ENCODE measurements around the gene BPIFB2. TPM values are rescaled to one million over a fixed set of nuclear protein-coding genes. Genes with fewer than 3 reads are reported as not detected.

Gene BPIFB2
- total RNA-seq, 1 experiment from 2014 or later, result not detected

DNA sequence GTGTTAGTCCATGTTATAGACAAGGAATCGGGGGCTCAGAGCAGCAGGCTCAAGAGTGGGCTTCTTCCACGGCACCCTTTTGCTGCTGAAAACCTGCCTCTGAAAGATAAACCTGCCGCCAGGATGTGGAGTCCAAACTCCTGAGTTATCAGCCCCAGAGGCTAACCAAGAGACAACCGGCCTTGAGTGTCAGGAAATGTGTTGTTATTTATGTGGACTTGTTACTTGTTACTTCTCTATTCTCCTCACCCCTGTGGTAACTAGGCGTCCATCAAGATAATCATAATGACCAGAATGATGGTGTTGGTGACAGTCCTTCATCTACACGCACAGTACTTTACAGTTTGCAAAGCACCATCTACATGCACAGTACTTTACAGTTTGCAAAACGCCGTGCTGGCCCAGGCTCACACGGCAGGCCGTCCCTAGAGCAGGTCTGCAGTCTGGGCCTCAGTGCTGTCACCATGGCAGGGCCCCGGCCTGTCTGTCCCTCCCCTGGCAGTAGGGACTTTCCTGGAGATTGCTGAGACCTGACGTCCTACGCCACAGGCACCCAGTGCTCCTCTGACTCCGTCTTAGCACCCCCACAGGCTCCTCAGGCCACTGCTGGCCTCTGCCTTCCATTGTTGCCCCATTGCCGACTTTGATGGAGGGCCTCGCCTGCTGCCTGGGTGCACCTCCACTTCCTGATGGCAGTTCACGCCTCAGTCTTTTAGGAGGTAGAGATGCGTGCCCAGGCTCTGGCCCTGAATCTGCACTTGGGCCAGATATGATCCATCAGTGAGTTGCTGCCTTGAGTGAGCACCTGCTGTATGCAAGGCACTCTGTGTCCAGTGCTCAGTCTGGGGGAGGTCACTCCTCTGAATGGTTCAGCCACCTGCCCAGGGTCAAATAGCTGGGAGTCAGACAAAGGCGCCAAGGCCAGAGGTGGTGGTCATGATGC, 62.9 kb downstream of the BPIFB2 start:
- no peak for DNase-seq (ENCODE audit: low spot score)

DNA sequence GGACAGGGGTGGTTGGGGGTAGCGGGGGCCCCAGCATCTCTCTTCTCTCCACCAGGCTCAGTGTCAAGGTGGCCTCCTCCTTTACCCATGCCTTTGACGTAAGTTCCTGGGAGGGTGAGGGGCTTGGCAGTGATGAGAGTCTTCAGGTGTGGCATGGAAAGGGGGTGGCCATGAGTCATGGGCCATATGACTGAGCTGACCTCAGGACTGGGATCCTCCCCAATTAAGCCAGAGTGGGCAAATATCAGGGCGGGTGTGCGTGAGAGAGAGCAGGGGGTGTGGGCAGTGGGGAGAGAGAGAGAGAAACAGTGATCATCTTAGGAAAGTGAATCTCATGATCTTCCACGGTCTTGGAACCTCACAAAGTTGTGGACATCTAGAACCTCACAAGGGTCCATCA, 63.7 kb downstream of the BPIFB2 start:
- DNase-seq (ENCODE audit: low spot score), result no peak

DNA sequence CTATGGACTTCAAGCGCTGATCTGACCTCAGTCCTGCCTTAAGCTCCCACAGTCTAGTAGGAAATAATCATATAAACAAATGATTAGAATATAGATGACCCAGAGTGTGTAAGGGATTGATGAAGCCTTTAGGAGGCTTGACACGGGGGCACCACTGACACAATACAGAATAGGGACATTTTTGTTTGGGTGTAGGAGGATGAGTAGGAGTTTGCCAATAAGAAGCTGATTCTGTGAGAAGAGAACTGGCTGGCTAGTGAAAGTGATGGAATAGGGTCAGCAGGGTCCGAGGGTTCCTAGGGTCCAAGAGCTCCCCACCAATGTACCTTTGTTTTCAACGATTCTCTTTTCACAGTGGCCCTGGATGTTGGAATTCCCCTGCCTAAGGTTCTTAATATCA, 64.9 kb downstream of the BPIFB2 start:
- no peak for DNase-seq (ENCODE audit: low spot score)

DNA sequence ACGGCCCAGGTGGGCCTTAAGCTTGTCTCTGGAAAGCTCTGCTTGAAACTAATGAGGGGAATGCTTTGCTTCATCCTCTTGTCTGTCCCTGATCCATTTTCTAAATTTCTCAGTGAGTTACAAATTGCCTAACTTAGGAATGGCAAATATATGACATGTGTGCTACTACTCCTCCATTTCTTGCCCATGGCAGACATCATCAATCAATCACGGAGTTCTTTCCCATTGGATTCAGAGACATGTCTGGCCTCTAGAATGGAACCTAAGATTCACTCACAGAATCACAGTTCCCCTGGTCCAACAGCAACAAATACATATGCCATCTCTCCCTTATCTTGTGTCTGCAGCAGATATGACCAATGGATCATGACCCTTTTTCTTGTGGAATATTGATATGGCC, 65.3 kb downstream of the BPIFB2 start:
- DNase-seq (ENCODE audit: low spot score), result no peak

Other genes starting within 250 kb of the BPIFB2 start
- gene DNMT3B, start 245.3 kb upstream of the BPIFB2 start, total RNA-seq (2014; rRNA removed; shearing (Covaris generic)), result 3.3 and 5.4 TPM in 2 replicates
- gene MAPRE1, start 187.8 kb upstream of the BPIFB2 start, total RNA-seq (2014; rRNA removed; shearing (Covaris generic)), result 112 and 119 TPM in 2 replicates
- gene EFCAB8, start 148.8 kb upstream of the BPIFB2 start, total RNA-seq (2014; rRNA removed; shearing (Covaris generic)), result 0.04 TPM in 1 of 2 replicates, not detected in the other
- gene SUN5, start 3.3 kb upstream of the BPIFB2 start, total RNA-seq (2014; rRNA removed; shearing (Covaris generic)), result not detected in 2 replicates
- gene BPIFB6, start 23.9 kb downstream of the BPIFB2 start, total RNA-seq (2014; rRNA removed; shearing (Covaris generic)), result not detected in 2 replicates
- gene BPIFB3, start 46.2 kb downstream of the BPIFB2 start, total RNA-seq (2014; rRNA removed; shearing (Covaris generic)), result not detected in 2 replicates
- not detected in 2 replicates for gene BPIFB4, start 71.9 kb downstream of the BPIFB2 start, total RNA-seq (2014; rRNA removed; shearing (Covaris generic))
- not detected in 2 replicates for gene BPIFA2, start 160.5 kb downstream of the BPIFB2 start, total RNA-seq (2014; rRNA removed; shearing (Covaris generic))
- not detected in 2 replicates for gene BPIFA3, start 209.6 kb downstream of the BPIFB2 start, total RNA-seq (2014; rRNA removed; shearing (Covaris generic))
- gene BPIFA1, start 228.3 kb downstream of the BPIFB2 start, total RNA-seq (2014; rRNA removed; shearing (Covaris generic)), result not detected in 2 replicates